Measurements from ENCODE around the gene FAM131C.

- TF ChIP-seq POLR2AphosphoS5 (IDR thresholded peaks at IDR 0.05; ENCODE audit: low read depth, low read length) (no peak), POLR2A (IDR thresholded peaks at IDR 0.05; ENCODE audit: low read depth, low read length) (no peak)
These were observed 39.4 kb upstream of the FAM131C start for GRCh38 chr1:16112596-16113555.
